PC-3 (cell line): Measurements from ENCODE around the gene RTL10. TPM values are rescaled to one million over a fixed set of nuclear protein-coding genes. Genes with fewer than 3 reads are reported as not detected.

Source experiments
- ATAC-seq: fragments of 200-7000 bp; cut with Tn5 transposase; 2 replicates; pipeline ENCODE4 v1.9.1; 2020; ENCODE audit warnings: mild to moderate bottlenecking, moderate library complexity
- BruUV-seq: library from RNA; stranded (reverse); fragments of 400-500 nt; replicated peaks from 2 replicates; lab custom pipeline; 2021; lab: Mats Ljungman, UMichigan
- CTCF ChIA-PET: fragments of 300-600 bp; sonication (Branson Sonifier 250); formaldehyde crosslinking; loops from one replicate; lab custom pipeline; 2022; ENCODE audit warnings: antibody characterized with exemption; lab: Charles Lee
- POLR2A ChIA-PET: fragments of 300-600 bp; sonication (Branson Sonifier 250); formaldehyde crosslinking; loops from one replicate; lab custom pipeline; 2022; ENCODE audit warnings: antibody characterized with exemption; ENCODE audit not compliant: unreplicated experiment; lab: Charles Lee
- DNase-seq: peaks from one replicate; pipeline ENCODE4 v3.0.0-alpha.2; 2015
- H2AFZ ChIP-seq: fragments of 300-600 bp; sonication (generic); 2 replicates; pipeline ENCODE4 v1.6.0; 2016; ENCODE audit warnings: antibody characterized with exemption, low read length
- H3F3A ChIP-seq: fragments of 300-600 bp; sonication (generic); one replicate; pipeline ENCODE4 v1.6.0; 2017; ENCODE audit warnings: antibody characterized with exemption, low read length, control low read depth, mild to moderate bottlenecking; ENCODE audit not compliant: unreplicated experiment
- H3K27ac ChIP-seq: fragments of 300-600 bp; sonication (generic); 2 replicates; pipeline ENCODE4 v1.5.1; 2016; ENCODE audit warnings: mild to moderate bottlenecking, low read length
- H3K27me3 ChIP-seq: fragments of 300-600 bp; sonication (generic); 2 replicates; pipeline ENCODE4 v1.6.1; 2016; ENCODE audit warnings: low read length, mixed read lengths
- H3K36me3 ChIP-seq: fragments of 300-600 bp; sonication (generic); 2 replicates; pipeline ENCODE4 v1.6.1; 2016; ENCODE audit warnings: low read depth, mixed run types, low read length, mixed read lengths
- H3K4me1 ChIP-seq: fragments of 300-600 bp; sonication (generic); 2 replicates; pipeline ENCODE4 v1.5.1; 2016; ENCODE audit warnings: low read length; ENCODE audit not compliant: insufficient read depth
- H3K4me2 ChIP-seq: fragments of 300-600 bp; sonication (generic); 2 replicates; pipeline ENCODE4 v1.6.0; 2016; ENCODE audit warnings: low read length
- H3K4me3 ChIP-seq: fragments of 300-600 bp; sonication (generic); 2 replicates; pipeline ENCODE4 v1.5.1; 2016; ENCODE audit warnings: mild to moderate bottlenecking, low read length, mixed read lengths
- H3K79me2 ChIP-seq: fragments of 300-600 bp; sonication (generic); 2 replicates; pipeline ENCODE4 v1.6.1; 2017; ENCODE audit warnings: low read length, mixed read lengths
- H3K9ac ChIP-seq: fragments of 300-600 bp; sonication (generic); 2 replicates; pipeline ENCODE4 v1.6.0; 2016; ENCODE audit warnings: mild to moderate bottlenecking, low read length
- H3K9me2 ChIP-seq: fragments of 300-600 bp; sonication (generic); replicated peaks from 2 replicates; pipeline ENCODE4 v1.6.1; 2016; ENCODE audit warnings: mixed run types, low read length, mixed read lengths
- H3K9me3 ChIP-seq: fragments of 300-600 bp; sonication (generic); 2 replicates; pipeline ENCODE4 v1.6.1; 2016; ENCODE audit warnings: low read length, mixed read lengths
- H4K20me1 ChIP-seq: fragments of 300-600 bp; sonication (generic); 2 replicates; pipeline ENCODE4 v1.6.1; 2016; ENCODE audit warnings: low read length, mixed read lengths
- EZH2 ChIP-seq: fragments of 300-600 bp; sonication (generic); IDR thresholded peaks from one replicate; pipeline ENCODE4 v1.6.1; 2017; ENCODE audit warnings: antibody characterized with exemption, mild to moderate bottlenecking, low read length; ENCODE audit not compliant: unreplicated experiment
- EZH2phosphoT487 ChIP-seq: fragments of 300-600 bp; sonication (generic); IDR thresholded peaks from 2 replicates; pipeline ENCODE4 v1.6.1; 2018; ENCODE audit warnings: mild to moderate bottlenecking, antibody characterized with exemption, low read length, borderline replicate concordance
- intact Hi-C: fragments of 100-400 bp; cut with micrococcal nuclease; formaldehyde crosslinking; loops from 2 replicates; pipeline ENCODE4 v1.9.0; 2023
- total RNA-seq: library from RNA; depleted of rRNA; stranded (reverse); fragments of >200 nt; gene quantifications from 2 replicates; pipeline ENCODE4 v1.2.3, GENCODE V29; 2014
- TF ChIP-seq, protein P1 (sequence below): fragments of 300-600 bp; sonication (generic); conservative IDR thresholded peaks from 2 replicates; pipeline ENCODE4 v1.5.1; 2017; ENCODE audit warnings: antibody characterized with exemption, low read depth, mild to moderate bottlenecking, low read length

RTL10 gene
- total RNA-seq, 1 experiment from 2014 or later: 7.8 TPM

- no peak for DNase-seq
- CTCF ChIA-PET: no interaction called here
- intact Hi-C loops: no loop called here
- Histone ChIP-seq H3K4me3 (no peak overlapping the region), H2AFZ (no peak overlapping the region), H3K27me3 (no peaks in the 10 kb centered on the region), H4K20me1 (no peaks in the 10 kb centered on the region), H3K4me2 (no peak overlapping the region), H3K9ac (no peak overlapping the region), H3K4me1 (no peaks in the 10 kb centered on the region; the same call in 1 of the 2 replicates), H3K9me3 (no peaks in the 10 kb centered on the region), H3K9me2 (no peaks in the 10 kb centered on the region), H3K36me3 (no peaks in the 10 kb centered on the region), H3K79me2 (peaks cover 8% of the 10 kb centered on the region), H3K27ac (no peak overlapping the region), H3F3A (no peaks in the 10 kb centered on the region)
- TF ChIP-seq EZH2phosphoT487: no peak
- TF ChIP-seq, protein P1, sequence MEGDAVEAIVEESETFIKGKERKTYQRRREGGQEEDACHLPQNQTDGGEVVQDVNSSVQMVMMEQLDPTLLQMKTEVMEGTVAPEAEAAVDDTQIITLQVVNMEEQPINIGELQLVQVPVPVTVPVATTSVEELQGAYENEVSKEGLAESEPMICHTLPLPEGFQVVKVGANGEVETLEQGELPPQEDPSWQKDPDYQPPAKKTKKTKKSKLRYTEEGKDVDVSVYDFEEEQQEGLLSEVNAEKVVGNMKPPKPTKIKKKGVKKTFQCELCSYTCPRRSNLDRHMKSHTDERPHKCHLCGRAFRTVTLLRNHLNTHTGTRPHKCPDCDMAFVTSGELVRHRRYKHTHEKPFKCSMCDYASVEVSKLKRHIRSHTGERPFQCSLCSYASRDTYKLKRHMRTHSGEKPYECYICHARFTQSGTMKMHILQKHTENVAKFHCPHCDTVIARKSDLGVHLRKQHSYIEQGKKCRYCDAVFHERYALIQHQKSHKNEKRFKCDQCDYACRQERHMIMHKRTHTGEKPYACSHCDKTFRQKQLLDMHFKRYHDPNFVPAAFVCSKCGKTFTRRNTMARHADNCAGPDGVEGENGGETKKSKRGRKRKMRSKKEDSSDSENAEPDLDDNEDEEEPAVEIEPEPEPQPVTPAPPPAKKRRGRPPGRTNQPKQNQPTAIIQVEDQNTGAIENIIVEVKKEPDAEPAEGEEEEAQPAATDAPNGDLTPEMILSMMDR: no peak
- ATAC-seq: no peak
- POLR2A ChIA-PET: no interaction called here
- no TSS peak for BruUV-seq
Measured at GRCh38 chr22:19842393-19843106, 12.1 kb downstream of the RTL10 start.

- H3K9me2 ChIP-seq: no peaks in the 10 kb centered on the region
- ChIA-PET POLR2A (no interaction called here), CTCF (no interaction called here)
- H3F3A ChIP-seq: no peaks in the 10 kb centered on the region
- intact Hi-C loops: no loop called here
- H3K27ac ChIP-seq: no peak overlapping the region
- no peak overlapping the region for H3K9ac ChIP-seq
- ATAC-seq (no peak), DNase-seq (no peak)
- H3K4me3 ChIP-seq: no peak overlapping the region
- TF ChIP-seq EZH2phosphoT487 (no peak), EZH2 (no peak)
- TF ChIP-seq, protein P1: no peak
- no peaks in the 10 kb centered on the region for H3K27me3 ChIP-seq
- H3K9me3 ChIP-seq: no peaks in the 10 kb centered on the region
- no peaks in the 10 kb centered on the region; the same call in 1 of the 2 replicates for H3K4me1 ChIP-seq
- H3K36me3 ChIP-seq: no peaks in the 10 kb centered on the region
- H3K4me2 ChIP-seq: no peak overlapping the region
- H4K20me1 ChIP-seq: no peaks in the 10 kb centered on the region
- BruUV-seq: no TSS peak
- H2AFZ ChIP-seq: no peak overlapping the region
- 0 out of 2 replicates have a peak, but pooled peaks cover 1% of the 10 kb centered on the region for H3K79me2 ChIP-seq
Measured at GRCh38 chr22:19841641-19842392, 12.9 kb downstream of the RTL10 start.
